Measurements from ENCODE around the gene GFRA3.

DNA sequence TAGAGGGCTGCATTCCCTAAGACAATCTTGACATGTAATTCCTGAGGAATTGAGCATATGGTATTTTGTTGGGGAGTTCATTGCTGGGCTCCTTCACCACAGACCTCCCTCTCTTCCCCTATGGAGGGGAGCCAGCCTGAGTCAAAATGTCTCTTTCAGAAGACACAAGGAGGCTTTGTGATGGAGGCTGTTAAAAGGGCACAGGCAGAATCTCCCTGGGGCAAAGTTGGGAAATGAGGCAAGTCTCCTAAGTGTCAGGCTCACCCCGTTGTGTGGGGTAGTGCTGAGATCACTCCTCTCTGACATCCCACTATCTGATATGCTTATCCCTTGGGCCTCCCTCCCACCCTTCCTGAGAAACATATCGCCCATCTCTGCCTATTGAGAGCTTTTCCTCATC, 30.6 kb downstream of the GFRA3 start:
- TF ChIP-seq, protein P1, sequence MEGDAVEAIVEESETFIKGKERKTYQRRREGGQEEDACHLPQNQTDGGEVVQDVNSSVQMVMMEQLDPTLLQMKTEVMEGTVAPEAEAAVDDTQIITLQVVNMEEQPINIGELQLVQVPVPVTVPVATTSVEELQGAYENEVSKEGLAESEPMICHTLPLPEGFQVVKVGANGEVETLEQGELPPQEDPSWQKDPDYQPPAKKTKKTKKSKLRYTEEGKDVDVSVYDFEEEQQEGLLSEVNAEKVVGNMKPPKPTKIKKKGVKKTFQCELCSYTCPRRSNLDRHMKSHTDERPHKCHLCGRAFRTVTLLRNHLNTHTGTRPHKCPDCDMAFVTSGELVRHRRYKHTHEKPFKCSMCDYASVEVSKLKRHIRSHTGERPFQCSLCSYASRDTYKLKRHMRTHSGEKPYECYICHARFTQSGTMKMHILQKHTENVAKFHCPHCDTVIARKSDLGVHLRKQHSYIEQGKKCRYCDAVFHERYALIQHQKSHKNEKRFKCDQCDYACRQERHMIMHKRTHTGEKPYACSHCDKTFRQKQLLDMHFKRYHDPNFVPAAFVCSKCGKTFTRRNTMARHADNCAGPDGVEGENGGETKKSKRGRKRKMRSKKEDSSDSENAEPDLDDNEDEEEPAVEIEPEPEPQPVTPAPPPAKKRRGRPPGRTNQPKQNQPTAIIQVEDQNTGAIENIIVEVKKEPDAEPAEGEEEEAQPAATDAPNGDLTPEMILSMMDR (IDR thresholded peaks at IDR 0.05; ENCODE audit: insufficient read depth, low read length) = no peak
- TF ChIP-seq POLR2AphosphoS5 (IDR thresholded peaks at IDR 0.05; ENCODE audit: low read depth) (no peak), GABPA (IDR thresholded peaks at IDR 0.05; ENCODE audit: low read depth) (no peak), SPI1 (IDR thresholded peaks at IDR 0.05; ENCODE audit: borderline replicate concordance, low read depth) (no peak)
- TF ChIP-seq, protein P2, sequence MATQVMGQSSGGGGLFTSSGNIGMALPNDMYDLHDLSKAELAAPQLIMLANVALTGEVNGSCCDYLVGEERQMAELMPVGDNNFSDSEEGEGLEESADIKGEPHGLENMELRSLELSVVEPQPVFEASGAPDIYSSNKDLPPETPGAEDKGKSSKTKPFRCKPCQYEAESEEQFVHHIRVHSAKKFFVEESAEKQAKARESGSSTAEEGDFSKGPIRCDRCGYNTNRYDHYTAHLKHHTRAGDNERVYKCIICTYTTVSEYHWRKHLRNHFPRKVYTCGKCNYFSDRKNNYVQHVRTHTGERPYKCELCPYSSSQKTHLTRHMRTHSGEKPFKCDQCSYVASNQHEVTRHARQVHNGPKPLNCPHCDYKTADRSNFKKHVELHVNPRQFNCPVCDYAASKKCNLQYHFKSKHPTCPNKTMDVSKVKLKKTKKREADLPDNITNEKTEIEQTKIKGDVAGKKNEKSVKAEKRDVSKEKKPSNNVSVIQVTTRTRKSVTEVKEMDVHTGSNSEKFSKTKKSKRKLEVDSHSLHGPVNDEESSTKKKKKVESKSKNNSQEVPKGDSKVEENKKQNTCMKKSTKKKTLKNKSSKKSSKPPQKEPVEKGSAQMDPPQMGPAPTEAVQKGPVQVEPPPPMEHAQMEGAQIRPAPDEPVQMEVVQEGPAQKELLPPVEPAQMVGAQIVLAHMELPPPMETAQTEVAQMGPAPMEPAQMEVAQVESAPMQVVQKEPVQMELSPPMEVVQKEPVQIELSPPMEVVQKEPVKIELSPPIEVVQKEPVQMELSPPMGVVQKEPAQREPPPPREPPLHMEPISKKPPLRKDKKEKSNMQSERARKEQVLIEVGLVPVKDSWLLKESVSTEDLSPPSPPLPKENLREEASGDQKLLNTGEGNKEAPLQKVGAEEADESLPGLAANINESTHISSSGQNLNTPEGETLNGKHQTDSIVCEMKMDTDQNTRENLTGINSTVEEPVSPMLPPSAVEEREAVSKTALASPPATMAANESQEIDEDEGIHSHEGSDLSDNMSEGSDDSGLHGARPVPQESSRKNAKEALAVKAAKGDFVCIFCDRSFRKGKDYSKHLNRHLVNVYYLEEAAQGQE (IDR thresholded peaks at IDR 0.05; ENCODE audit: insufficient replicate concordance, low read depth) = no peak
